Activated CD8-positive, alpha-beta T cell treated with anti-CD3 and anti-CD28 coated beads for 36 hours (primary cell): ENCODE results near the gene PTPRG. TPM values are rescaled to one million over a fixed set of nuclear protein-coding genes. Genes with fewer than 3 reads are reported as not detected.

Experiments
- ATAC-seq: fragments of 200-7000 bp; cut with Tn5 transposase; one replicate; pipeline ENCODE4 v1.10.0; 2021; ENCODE audit warnings: mild to moderate bottlenecking, moderate library complexity
- CTCF ChIA-PET: fragments of 350-600 bp; sonication (Branson Sonifier 250); formaldehyde crosslinking; loops from one replicate; lab custom pipeline; 2021; ENCODE audit warnings: antibody characterized with exemption; lab: Charles Lee
- POLR2A ChIA-PET: fragments of 350-600 bp; sonication (Branson Sonifier 250); formaldehyde crosslinking; loops from one replicate; lab custom pipeline; 2021; ENCODE audit warnings: antibody characterized with exemption; lab: Charles Lee
- DNase-seq: peaks from one replicate; pipeline ENCODE4 v3.0.0-alpha.2; 2020
- H3K27ac Mint-ChIP-seq: one replicate; pipeline ENCODE4 v1.8.0; 2021; ENCODE audit warnings: mild to moderate bottlenecking, mixed read lengths
- H3K27me3 Mint-ChIP-seq: one replicate; pipeline ENCODE4 v1.8.0; 2021; ENCODE audit warnings: mixed read lengths
- H3K36me3 Mint-ChIP-seq: one replicate; pipeline ENCODE4 v1.8.0; 2021; ENCODE audit warnings: low read depth, mixed read lengths
- H3K4me1 Mint-ChIP-seq: one replicate; pipeline ENCODE4 v1.8.0; 2021; ENCODE audit warnings: low read depth, mixed read lengths
- H3K4me3 Mint-ChIP-seq: one replicate; pipeline ENCODE4 v1.8.0; 2021; ENCODE audit warnings: mild to moderate bottlenecking, moderate library complexity, mixed read lengths
- H3K9me3 Mint-ChIP-seq: one replicate; pipeline ENCODE4 v1.8.0; 2021; ENCODE audit warnings: mixed read lengths
- intact Hi-C: fragments of 100-400 bp; cut with micrococcal nuclease; formaldehyde crosslinking; loops from one replicate; pipeline ENCODE4 v1.10.0; 2022
- total RNA-seq, 2 experiments: library from RNA; stranded (reverse); gene quantifications; one replicate each; pipeline ENCODE4 v1.2.3, GENCODE V29; 2021
- TF ChIP-seq, protein P1 (sequence below): fragments of 200-600 bp; IDR thresholded peaks from one replicate; pipeline ENCODE4 v1.8.0; 2022; ENCODE audit warnings: antibody characterized with exemption, mild to moderate bottlenecking

The PTPRG gene
- total RNA-seq, 2 experiments from 2014 or later = not detected

DNA sequence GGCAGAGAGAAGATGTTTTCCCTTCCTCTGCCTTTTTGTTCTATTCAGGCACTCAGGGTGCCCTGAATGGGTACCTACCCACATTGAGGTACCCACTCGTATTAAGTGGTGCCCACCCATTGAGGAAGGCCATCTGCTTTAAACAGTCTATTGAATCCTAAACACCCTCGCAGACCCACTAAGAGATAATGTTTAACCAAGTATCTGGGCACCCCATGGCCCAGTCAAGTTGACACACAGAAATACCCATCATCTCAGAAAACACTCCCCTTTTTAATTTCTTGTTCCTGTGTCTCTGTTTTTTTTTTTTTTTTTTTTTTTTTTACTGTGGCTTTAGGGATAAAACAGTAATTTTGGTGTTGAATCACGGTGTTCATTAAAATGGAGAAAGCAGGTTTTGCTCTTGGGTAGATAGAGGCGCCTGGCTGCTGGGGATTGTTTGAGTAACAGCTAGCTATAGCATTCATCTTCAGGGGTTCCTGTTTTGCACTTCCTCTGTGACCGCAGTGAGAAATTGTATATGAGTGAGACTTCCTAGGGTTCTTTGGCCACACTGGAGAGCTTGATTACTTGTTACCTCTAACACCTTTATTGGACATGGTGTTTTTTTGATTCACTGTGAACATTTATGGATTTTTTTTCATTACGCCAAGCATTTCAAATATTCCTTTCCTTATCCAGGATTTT, 259.1 kb downstream of the PTPRG start:
- TF ChIP-seq, protein P1, sequence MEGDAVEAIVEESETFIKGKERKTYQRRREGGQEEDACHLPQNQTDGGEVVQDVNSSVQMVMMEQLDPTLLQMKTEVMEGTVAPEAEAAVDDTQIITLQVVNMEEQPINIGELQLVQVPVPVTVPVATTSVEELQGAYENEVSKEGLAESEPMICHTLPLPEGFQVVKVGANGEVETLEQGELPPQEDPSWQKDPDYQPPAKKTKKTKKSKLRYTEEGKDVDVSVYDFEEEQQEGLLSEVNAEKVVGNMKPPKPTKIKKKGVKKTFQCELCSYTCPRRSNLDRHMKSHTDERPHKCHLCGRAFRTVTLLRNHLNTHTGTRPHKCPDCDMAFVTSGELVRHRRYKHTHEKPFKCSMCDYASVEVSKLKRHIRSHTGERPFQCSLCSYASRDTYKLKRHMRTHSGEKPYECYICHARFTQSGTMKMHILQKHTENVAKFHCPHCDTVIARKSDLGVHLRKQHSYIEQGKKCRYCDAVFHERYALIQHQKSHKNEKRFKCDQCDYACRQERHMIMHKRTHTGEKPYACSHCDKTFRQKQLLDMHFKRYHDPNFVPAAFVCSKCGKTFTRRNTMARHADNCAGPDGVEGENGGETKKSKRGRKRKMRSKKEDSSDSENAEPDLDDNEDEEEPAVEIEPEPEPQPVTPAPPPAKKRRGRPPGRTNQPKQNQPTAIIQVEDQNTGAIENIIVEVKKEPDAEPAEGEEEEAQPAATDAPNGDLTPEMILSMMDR = no peak
- ATAC-seq = no peak
- Mint-ChIP-seq H3K27ac (no peak overlapping the region), H3K9me3 (no peaks in the 10 kb centered on the region), H3K36me3 (no peaks in the 10 kb centered on the region), H3K27me3 (peaks cover 1% of the 10 kb centered on the region), H3K4me1 (no peaks in the 10 kb centered on the region), H3K4me3 (no peak overlapping the region)
- DNase-seq = no peak
- ChIA-PET POLR2A (no interaction called here), CTCF (no interaction called here)
- intact Hi-C loops = no loop called here

- no peak for ATAC-seq
- H3K36me3 Mint-ChIP-seq = no peaks in the 10 kb centered on the region
Observed at GRCh38 chr3:61821823-61822251, 260.5 kb downstream of the PTPRG start.

GRCh38 chr3:61822588-61822987, 261.2 kb downstream of the PTPRG start:
- POLR2A ChIA-PET = no interaction called here

More at GRCh38 chr3:61821823-61822251, 260.5 kb downstream of the PTPRG start:
- ChIA-PET POLR2A (no interaction called here), CTCF (no interaction called here)
- Mint-ChIP-seq H3K4me3 (no peak overlapping the region), H3K27ac (no peak overlapping the region), H3K4me1 (no peaks in the 10 kb centered on the region), H3K9me3 (no peaks in the 10 kb centered on the region), H3K27me3 (peaks cover 1% of the 10 kb centered on the region)
- DNase-seq = no peak
- intact Hi-C loops = no loop called here
- TF ChIP-seq, protein P1 = no peak

GRCh38 chr3:61824553-61825135, 263.3 kb downstream of the PTPRG start:
- H3K4me3 Mint-ChIP-seq = no peak overlapping the region
- TF ChIP-seq, protein P1 = no peak
- POLR2A ChIA-PET = no interaction called here

More at GRCh38 chr3:61822588-61822987, 261.2 kb downstream of the PTPRG start:
- DNase-seq (no peak), ATAC-seq (no peak)
- H3K9me3 Mint-ChIP-seq = no peaks in the 10 kb centered on the region
- H3K4me1 Mint-ChIP-seq = no peaks in the 10 kb centered on the region
- CTCF ChIA-PET = no interaction called here
- intact Hi-C loops = no loop called here
- H3K4me3 Mint-ChIP-seq = no peak overlapping the region
- H3K36me3 Mint-ChIP-seq = no peaks in the 10 kb centered on the region
- TF ChIP-seq, protein P1 = no peak
- H3K27me3 Mint-ChIP-seq = peaks cover 1% of the 10 kb centered on the region
- no peak overlapping the region for H3K27ac Mint-ChIP-seq

GRCh38 chr3:61826161-61826560, 264.8 kb downstream of the PTPRG start:
- ATAC-seq (no peak), DNase-seq (no peak)
- CTCF ChIA-PET = no interaction called here
- no peaks in the 10 kb centered on the region for H3K27me3 Mint-ChIP-seq
- intact Hi-C loops = no loop called here
- H3K4me1 Mint-ChIP-seq = no peaks in the 10 kb centered on the region
- no peaks in the 10 kb centered on the region for H3K9me3 Mint-ChIP-seq
- TF ChIP-seq, protein P1 = no peak
- no peak overlapping the region for H3K27ac Mint-ChIP-seq
- POLR2A ChIA-PET = interaction anchor here (0.7 kb wide), 1 partner anchor 243 kb away, joined by 3 read pairs; no protein-coding TSS in a partner anchor
- no peaks in the 10 kb centered on the region for H3K36me3 Mint-ChIP-seq
- H3K4me3 Mint-ChIP-seq = no peak overlapping the region

More at GRCh38 chr3:61824553-61825135, 263.3 kb downstream of the PTPRG start:
- Mint-ChIP-seq H3K27ac (no peak overlapping the region), H3K4me1 (no peaks in the 10 kb centered on the region), H3K36me3 (no peaks in the 10 kb centered on the region), H3K27me3 (no peaks in the 10 kb centered on the region), H3K9me3 (no peaks in the 10 kb centered on the region)
- CTCF ChIA-PET = interaction anchor here (1.3 kb wide), 1 partner anchor 40 kb away, joined by 3 read pairs; no protein-coding TSS in a partner anchor
- DNase-seq = no peak
- intact Hi-C loops = no loop called here
- no peak for ATAC-seq
